GM12801 (cell line): Measurements from ENCODE around the gene SPOCK1.

ENCODE experiments used
- TF ChIP-seq, protein P1 (sequence below): IDR thresholded peaks from one replicate; pipeline ENCODE4 v1.5.1; 2011; ENCODE audit warnings: control low read depth; ENCODE audit not compliant: insufficient read length; ENCODE audit errors: extremely low read depth

The SPOCK1 gene

DNA sequence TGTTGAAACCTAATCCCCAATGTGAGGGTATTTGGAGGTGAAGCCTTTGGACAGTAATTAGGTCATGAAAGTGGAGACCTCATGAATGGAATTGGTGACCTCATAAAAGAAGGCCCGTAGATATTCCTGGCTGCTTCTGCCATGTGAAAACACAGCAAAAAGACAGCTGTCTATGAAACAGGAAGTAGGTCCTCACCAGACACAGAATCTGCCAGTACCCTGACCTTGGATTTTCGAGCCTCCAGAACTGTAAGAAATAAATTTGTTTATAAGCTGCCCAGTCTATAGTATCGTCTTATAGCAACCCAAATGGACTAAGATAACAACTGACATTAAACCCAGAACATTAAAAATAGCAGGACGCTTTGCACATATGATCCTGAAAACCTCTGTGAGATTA lies 371.1 kb downstream of the SPOCK1 start:
- TF ChIP-seq, protein P1, sequence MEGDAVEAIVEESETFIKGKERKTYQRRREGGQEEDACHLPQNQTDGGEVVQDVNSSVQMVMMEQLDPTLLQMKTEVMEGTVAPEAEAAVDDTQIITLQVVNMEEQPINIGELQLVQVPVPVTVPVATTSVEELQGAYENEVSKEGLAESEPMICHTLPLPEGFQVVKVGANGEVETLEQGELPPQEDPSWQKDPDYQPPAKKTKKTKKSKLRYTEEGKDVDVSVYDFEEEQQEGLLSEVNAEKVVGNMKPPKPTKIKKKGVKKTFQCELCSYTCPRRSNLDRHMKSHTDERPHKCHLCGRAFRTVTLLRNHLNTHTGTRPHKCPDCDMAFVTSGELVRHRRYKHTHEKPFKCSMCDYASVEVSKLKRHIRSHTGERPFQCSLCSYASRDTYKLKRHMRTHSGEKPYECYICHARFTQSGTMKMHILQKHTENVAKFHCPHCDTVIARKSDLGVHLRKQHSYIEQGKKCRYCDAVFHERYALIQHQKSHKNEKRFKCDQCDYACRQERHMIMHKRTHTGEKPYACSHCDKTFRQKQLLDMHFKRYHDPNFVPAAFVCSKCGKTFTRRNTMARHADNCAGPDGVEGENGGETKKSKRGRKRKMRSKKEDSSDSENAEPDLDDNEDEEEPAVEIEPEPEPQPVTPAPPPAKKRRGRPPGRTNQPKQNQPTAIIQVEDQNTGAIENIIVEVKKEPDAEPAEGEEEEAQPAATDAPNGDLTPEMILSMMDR, result no peak

DNA sequence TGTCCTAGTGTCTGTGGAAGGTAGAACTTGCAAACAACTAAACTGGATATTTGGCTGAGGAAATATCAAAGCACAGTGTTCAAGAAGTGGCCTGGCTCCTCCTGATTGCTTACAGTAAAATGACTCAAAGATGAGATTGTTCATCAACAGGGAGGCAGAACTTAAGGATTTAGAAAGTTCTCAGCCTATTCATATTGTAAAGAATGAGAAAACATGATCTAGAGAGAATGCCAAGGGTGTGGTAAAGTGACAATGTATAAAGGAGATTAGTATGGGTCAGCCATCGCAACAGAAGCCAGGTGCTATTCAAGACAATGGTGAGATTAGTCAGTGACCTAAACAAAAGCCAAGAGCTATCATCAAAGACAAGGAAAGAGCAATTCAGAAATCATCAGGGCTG lies 372.3 kb downstream of the SPOCK1 start:
- TF ChIP-seq, protein P1, result no peak

DNA sequence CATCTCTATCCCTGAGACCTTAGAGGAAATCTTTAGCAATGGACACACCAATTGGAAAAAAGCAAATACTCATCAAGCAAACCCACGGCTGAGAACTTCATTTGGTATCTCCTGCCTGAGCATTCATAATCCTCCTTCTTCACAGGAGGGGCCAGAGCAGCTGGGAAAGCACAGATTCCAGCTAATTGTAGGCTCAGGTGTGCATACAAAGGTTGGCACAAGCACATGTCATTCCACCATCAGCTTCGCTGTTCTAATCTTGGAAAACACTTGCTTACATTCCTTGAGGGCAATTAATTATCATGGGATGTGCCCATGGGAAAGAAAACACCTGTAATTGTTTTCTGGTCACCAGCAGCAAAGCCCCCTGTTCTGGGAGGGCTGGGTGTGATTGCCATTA lies 376.6 kb downstream of the SPOCK1 start:
- TF ChIP-seq, protein P1, result no peak

- TF ChIP-seq, protein P1, result no peak
Measured at GRCh38 chr5:137122075-137122474, 377.1 kb downstream of the SPOCK1 start.

DNA sequence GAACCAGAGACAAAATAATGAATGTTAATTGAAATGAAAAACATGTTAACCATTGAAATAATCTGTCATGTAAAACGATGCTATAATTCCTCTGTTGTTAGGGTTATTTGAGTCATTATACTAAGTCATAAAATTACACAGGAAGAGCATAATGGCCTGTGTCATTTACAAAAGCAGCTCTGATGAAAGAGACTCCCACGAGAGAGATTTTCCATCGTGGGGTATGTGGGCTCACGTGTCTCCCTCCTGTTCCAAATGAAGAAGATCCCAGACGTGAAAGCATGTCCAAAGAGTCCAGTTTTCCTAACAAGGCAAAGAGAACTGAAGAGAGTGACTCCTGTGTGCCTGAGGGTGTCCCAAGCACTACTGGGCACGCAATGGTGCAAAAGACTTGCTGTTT lies 379.8 kb downstream of the SPOCK1 start:
- TF ChIP-seq, protein P1, result no peak

DNA sequence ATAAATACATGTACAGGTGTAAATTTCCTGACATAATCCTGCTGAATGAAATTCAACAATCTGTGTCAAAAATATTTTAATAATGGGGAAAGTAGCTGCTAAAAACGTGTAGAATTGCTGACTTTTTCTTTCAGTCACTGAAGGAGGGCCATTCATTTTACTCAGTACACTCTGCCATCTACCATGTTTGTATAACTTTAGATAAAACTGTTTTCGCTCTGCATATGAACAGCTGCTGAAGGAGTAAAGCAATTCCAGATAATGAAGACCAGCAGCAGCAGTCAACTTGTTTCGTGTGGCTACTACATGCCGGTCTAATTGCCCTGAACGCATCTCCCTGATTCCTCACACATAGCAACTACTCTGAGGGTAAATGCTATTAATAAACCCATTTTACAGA lies 380.5 kb downstream of the SPOCK1 start:
- TF ChIP-seq, protein P1, result no peak

DNA sequence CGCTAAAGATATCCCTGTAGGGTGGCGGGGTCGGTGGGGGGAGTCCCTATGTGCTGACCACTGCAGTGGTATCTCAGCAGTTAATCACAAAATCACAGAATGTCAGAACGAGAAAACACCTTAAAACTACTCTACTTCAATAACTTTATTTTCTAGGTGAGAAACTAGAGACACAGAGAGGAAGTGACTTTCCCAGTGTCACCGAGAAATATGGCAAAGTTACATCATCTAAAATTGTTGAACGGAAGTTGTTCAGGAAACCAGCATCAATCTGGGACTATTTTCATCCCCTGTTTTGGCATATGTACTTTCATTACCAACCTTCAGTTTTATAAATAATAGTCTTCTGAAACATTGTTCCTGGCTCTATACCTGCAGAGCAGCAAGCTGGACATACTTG lies 384.0 kb downstream of the SPOCK1 start:
- TF ChIP-seq, protein P1, result no peak

DNA sequence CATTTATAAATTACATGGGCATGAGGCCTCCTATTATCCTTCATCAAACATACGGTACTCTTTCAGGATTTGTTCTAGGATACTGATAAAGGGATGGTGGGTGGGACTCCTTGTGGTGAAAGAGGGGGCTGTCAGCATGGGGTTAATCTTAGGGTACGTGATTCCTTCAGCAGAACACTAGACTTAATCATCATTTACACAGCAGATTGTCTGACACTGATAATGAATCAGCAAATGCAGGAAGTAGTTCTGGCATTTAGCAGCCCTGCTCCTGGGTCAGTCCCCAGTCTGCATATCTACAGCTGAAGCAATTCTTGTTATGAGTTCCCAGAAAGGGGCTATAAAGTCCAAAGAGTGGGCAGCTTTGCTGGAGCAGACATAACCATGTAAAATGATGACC lies 384.6 kb downstream of the SPOCK1 start:
- TF ChIP-seq, protein P1, result no peak
